HG03457 (cell line): Measurements from ENCODE around the gene BTBD16.

Source experiments
- ATAC-seq: cut with Tn5 transposase; IDR thresholded peaks from one replicate; pipeline ENCODE4 v1.9.1; 2021; ENCODE audit warnings: moderate number of reproducible peaks; ENCODE audit not compliant: unreplicated experiment

Gene BTBD16

GRCh38 chr10:122308417-122309141 lies 37.5 kb downstream of the BTBD16 start:
- no peak for ATAC-seq

GRCh38 chr10:122310311-122311050 lies 39.4 kb downstream of the BTBD16 start:
- no peak for ATAC-seq

GRCh38 chr10:122311051-122311410 lies 39.9 kb downstream of the BTBD16 start:
- ATAC-seq: no peak

- ATAC-seq: no peak
Measured at GRCh38 chr10:122311716-122312115, 40.6 kb downstream of the BTBD16 start.

- no peak for ATAC-seq
Measured at GRCh38 chr10:122316224-122316884, 45.3 kb downstream of the BTBD16 start.

GRCh38 chr10:122321960-122322359 lies 50.9 kb downstream of the BTBD16 start:
- ATAC-seq: no peak

- ATAC-seq: no peak
Measured at GRCh38 chr10:122323189-122323588, 52.1 kb downstream of the BTBD16 start.

- ATAC-seq: no peak
Measured at GRCh38 chr10:122323941-122324675, 53.0 kb downstream of the BTBD16 start.

GRCh38 chr10:122325235-122325634 lies 54.1 kb downstream of the BTBD16 start:
- ATAC-seq: no peak

- ATAC-seq: no peak
Measured at GRCh38 chr10:122326385-122326784, 55.3 kb downstream of the BTBD16 start.

GRCh38 chr10:122326806-122327205 lies 55.7 kb downstream of the BTBD16 start:
- no peak for ATAC-seq

GRCh38 chr10:122327237-122328206 lies 56.4 kb downstream of the BTBD16 start:
- ATAC-seq: no peak

GRCh38 chr10:122328676-122329075 lies 57.6 kb downstream of the BTBD16 start:
- ATAC-seq: no peak

- ATAC-seq: no peak
Measured at GRCh38 chr10:122329416-122329815, 58.3 kb downstream of the BTBD16 start.

- ATAC-seq: no peak
Measured at GRCh38 chr10:122331100-122331499, 60.0 kb downstream of the BTBD16 start.

GRCh38 chr10:122331615-122332446 lies 60.7 kb downstream of the BTBD16 start:
- no peak for ATAC-seq

GRCh38 chr10:122333037-122333436 lies 61.9 kb downstream of the BTBD16 start:
- no peak for ATAC-seq

- no peak for ATAC-seq
Measured at GRCh38 chr10:122336332-122336731, 65.2 kb downstream of the BTBD16 start.

- no peak for ATAC-seq
Measured at GRCh38 chr10:122336961-122337360, 65.9 kb downstream of the BTBD16 start.
